Germinal center (tissue), 1 donor: Measurements from ENCODE around the gene NPR3.

Experiments used
- DNase-seq: peaks from one replicate; pipeline ENCODE4 v3.0.0; 2012; ENCODE audit warnings: mixed read lengths, low spot score

The NPR3 gene, protein sequence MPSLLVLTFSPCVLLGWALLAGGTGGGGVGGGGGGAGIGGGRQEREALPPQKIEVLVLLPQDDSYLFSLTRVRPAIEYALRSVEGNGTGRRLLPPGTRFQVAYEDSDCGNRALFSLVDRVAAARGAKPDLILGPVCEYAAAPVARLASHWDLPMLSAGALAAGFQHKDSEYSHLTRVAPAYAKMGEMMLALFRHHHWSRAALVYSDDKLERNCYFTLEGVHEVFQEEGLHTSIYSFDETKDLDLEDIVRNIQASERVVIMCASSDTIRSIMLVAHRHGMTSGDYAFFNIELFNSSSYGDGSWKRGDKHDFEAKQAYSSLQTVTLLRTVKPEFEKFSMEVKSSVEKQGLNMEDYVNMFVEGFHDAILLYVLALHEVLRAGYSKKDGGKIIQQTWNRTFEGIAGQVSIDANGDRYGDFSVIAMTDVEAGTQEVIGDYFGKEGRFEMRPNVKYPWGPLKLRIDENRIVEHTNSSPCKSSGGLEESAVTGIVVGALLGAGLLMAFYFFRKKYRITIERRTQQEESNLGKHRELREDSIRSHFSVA

DNA sequence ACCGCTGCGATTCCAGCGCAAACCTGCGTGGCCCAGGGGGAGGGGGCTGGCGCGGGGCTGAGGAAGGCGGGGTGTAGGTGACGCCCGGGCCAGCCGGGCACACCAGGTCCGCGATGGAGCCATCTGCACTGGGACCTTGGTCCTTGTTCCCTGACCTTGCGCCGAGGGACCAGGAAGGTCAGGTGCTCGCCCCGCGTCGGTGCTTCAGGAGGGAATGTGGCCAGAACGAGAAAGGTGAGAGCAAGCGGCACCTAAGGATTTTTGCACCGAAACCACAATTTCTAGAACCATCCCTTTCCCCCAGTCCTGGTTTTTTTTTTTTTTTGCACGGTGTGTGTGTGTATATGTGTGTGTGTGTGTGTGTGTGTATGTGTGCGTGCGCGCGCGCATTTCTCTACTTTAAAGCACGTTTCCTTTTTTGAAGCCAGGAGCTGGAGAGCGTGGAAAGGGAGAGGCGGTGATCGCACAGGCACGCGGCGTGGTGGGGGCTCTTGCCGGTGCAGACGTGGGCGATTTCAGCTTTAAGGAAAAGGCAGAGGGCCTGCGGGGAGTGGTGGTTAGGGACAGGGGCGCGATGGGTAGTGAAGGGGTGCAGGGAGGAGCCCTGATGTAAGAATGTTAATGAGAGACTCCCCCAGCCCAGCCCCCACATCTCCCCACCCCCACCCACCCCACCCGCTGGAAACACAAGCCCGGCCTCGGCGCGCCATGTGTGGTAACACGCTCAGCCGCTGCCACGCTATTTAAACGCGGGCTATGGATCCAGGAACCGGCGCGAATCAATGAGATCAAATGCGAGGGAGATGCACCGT lies at the start of gene NPR3:
NPR3 (plus strand) TSS at position 772 of the 812 bp plus-strand sequence. CDS start 456 bp downstream, outside the sequence.
- no peak for DNase-seq

DNA sequence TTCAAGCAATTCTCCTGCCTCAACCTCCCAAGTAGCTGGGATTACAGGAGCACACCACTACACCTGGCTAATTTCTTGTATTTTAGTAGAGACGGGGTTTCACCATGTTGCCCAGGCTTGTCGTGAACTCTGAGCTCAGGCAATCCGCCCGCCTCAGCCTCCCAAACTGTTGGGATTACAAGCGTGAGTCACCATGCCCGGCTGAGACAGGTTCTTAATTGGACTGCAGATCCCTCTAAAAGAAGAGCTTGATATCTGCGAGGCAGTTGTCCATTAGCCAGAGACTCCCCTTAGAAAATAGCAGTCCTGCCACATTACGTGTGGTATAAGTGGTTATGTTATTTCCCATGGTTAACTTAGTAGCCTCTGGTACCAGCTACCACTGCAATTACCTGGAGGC lies 46.6 kb upstream of the NPR3 start:
- no peak for DNase-seq

DNA sequence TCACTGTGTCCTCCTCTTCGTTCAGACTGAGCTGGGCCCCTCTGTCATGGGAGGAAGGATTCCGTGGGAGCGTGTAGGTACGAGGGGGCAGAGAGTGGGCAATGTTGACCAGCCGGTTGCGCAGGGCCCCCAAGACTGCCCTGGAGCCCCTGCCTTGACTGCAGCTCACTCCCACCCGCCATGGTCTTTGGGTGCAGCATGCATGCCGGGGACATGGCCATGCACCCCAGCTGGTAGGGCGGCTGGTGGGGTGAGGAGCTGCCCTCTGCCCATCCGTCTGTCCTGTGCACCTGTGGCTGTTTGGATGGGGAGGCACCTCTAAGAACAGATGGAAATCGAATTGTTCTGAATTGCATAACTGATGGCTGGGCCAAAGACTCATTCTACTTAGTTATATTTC lies 42.6 kb upstream of the NPR3 start:
- DNase-seq: no peak

DNA sequence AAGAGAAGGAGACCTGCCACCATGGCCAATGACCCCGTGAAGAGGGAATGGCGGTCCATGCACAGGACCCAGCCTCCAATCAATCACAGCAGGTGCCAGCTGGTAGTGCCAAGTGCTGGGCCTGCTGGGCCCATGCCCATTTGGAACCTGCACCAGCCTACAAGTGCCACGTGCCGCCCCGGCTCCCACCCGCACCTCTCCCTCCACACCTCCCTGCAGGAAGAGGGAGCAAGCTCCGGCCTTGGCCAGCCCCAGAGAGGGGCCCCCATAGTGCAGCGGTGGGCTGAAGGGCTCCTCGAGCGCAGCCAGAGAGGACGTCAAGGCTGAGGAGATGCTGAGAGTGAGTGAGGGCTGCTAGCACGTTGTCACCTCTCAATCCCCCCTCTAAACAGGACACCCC lies 37.8 kb upstream of the NPR3 start:
- DNase-seq: no peak

DNA sequence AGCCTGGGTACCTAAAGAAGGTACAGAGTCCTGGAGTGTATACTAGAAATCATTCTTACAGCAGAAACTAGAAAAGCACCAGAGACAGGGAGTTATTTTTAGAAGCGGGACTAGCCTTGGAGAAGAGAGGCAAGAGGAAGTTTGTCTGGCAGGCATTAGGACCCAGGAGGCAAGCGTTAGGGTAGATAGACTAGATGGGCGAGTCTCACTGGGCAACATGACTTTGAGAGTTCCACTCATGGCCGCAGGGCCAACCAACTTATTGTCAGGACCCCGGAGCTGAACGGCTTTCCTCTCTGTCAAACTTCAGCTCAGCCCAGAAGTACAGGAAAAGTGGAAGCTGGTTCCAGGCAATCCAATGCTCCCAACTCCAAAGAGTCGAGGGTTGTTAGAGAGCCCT lies 34.1 kb upstream of the NPR3 start:
- DNase-seq: no peak

DNA sequence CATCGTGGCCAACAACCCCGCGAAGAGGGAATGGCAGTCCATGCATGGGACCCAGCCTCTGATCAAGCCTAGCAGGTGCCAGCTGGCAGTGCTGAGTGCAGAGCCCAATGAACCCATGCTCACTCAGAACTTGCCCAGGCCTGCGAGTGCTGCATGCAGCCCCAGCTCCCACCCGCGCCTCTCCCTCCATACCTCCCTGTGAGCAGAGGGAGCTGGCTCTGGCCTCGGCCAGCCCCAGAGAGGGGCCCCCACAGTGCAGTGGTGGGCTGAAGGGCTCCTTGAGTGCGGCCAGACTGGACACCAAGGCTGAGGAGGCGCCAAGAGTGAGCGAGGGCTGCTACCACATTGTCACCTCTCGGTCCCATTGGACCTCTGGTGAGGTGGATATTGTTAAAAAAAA lies 32.6 kb upstream of the NPR3 start:
- no peak for DNase-seq

DNA sequence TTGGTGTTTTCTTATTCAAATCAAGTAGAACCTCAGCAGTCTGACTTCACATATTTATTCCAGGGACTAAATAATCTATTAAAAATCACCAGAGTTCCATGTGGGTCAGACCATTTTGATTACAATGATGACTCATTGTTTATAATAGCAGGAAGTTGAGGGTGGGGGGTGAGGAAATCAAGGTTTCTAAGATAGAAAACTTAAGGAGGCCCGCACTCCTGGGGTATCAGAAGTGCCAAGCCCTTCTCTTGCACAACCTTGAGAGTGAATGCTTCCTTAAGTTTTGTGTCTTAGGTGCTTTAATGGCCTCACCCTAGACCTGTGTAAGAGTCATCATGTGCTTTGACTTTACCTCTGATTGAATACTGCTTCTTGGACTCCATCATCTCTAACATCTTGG lies 31.9 kb upstream of the NPR3 start:
- no peak for DNase-seq

DNA sequence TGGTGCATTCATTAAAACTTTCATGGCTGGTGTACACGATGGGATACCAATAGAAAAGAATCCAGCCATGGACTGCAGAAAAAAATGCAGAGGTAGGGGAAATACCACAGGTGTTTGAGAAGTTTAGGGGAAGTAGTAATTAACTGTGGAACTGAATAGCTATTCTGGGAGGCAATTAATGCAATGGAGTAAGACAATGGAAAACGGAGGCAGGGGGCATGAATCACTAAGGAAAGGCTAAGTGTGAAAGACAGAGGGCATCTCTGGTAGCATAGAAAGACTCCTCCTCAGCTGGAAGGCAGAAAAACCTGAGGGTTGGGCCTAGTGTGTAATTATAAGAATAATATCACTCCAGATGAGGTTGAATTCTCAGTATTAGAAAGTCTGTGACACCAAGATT lies 30.9 kb upstream of the NPR3 start:
- DNase-seq: no peak

DNA sequence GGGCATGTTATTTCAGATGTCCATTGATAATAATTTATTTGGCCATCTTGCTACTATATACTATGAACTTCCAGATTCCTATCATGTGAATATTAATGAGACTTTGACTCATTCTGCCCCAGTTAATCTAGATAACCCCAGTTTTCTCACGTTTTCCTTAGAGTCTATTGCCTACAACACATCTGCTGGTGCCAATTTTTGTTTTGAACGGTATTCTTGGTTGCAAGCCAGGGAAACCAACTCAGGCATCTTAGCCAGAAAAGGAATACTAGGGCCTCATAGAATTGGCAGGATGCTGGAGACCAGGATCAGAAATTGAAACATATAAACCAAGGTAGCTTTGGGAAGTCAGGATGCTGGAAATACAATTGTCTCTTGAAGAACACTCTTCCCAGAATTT lies 28.0 kb upstream of the NPR3 start:
- no peak for DNase-seq

DNA sequence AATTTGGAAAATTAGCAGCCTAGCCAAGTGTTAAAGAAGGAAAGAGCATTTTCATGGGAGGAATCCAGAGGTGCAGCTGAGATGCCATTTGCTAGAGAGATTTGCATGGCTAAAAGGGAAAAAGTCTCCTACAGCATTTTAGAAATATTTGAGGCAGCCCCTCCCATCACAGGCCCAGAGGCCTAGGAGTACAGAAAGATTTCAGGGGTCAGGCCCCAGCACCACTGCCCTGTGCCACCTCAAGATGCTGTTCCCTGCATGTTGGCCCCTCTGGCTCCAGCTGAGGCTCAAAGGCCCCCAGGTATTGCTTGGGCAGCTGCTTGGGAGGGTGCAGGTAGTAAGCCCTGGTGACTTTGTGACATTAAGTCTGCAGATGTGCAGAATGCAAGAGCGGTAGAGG lies 26.9 kb upstream of the NPR3 start:
- no peak for DNase-seq

DNA sequence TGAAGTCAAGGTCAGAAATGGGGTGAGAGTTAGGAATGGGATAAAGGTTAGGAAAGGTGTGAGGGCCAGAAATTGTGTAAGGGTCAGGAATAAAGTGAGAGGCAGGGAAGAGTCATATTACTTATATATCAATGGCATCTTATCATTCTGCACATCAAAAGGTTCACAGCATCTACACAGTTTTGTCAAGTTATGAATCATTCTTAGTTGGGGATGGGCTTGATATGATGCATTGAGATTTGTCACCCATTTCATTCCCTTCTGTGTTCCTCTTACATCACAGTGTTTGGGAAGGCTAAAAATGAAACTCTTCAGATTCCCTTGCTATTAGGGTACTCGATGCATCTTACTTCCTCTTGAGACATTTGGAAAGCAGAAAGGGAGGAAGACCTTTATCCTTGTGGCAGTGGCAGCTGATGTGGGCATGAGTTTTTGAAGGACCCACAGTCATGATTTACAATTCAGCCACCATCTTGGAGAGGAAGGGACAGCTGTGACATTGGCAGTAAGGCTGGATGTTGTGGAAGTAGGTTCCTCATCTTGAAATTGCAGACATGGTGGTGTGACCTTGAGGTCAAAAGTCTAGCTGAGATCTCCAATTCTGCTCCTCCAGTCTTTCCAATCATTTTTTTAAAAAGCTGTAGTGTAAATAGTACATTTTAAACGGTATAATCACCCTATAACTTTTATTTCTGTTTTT lies 24.2 kb upstream of the NPR3 start:
- no peak for DNase-seq

DNA sequence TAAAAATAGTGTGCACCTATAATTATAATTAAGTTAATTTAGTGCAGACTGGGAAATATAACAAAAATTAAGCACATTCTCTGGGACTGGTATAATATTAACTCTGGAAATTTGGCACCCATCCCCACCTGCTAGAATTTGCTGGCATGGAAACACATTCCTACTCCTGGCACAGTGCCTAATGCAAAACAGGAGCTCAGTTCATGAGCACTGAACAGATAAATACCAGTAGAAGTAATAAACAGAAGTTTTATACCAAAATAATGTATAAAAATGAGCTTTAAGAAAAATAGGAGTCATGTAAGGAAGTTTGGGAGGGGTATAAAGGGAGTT lies 23.7 kb upstream of the NPR3 start:
- DNase-seq: no peak

DNA sequence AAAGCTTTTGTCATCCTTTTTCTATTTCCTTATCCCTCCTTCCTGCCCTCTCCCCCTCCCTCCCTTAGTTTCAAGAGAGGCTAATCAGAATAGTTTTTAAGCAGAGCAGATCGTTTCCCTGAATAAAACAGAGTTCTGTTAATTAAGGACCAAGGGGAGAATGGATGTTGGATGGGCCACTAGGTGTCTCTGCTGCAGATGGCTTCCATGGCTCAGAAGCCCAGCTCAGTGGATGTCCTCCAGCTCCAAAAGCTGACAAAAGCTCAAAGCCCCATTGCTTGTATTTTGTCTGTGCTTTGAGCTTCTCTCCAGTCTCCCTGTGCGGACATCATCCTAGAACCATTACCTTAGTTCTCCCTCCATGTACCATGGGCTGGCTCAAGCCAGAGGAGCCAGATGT lies 21.0 kb upstream of the NPR3 start:
- DNase-seq: no peak

DNA sequence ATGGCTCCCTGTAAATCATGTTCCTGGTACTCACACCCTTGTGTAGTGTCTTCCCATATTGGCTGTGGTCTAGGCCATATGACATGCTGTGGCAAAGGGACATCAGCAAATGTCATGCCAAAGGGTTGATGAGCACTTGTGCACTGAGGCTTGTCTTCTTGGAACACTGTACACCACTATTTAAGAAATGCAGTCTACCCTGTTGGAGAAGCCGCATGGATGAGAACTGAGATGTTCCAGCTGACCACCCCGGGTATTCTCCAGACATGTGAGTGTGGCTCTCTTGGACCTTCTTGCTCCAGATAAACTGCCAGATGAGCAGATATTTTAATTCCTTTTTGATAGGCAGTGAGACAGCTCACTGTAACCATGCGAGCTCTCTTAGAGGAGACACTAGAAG lies 20.5 kb upstream of the NPR3 start:
- DNase-seq: no peak

DNA sequence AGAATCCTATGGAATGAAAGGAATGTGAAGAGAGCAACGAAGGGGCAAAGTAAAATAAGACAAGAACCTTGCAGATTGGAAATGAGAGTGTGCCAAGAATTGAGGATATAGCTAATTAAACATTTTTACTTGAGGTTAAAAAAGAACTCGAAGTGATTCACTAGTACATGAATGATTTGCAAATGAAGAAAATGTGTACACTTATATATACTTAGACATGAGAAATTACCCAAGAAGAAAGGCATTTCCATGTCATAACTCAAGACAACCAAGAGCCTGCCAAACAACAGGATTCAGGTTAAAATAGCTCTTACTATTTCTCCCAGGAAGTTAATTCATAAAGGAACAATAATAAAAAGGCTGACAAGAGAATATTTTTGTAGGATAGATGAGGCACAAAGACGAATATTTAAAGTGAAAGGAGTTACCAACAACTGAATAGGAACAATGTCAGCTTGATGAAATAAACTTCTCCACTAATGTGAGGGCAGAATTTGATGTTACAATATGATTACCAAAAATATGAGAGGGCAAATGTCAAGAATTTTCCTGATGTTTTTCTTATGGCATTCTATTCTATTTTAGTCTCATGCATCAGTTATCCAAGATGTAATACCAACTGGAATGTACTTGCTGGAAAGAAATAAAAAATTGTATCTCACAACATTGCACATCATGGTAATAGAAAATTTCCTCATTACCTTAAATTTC lies 18.9 kb upstream of the NPR3 start:
- no peak for DNase-seq

DNA sequence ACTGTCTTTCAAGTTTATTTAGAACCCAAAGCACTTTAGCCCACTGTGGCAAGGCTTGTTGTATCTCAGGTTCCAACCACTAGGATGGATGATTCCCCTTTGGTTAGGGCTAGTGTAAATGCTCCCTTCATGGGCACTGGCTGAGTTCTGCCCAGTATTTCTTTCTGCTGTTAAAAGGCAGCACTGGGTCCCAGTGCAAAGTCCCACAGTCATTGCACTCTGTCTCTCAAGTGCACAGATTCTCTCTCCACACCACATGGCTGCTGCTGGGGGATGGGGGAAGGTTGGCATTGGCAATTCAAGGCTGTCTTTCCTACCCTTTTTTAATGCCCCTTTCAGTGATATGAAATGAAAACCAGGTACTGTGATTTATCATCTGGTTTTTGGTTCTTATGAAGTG lies 7.2 kb upstream of the NPR3 start:
- no peak for DNase-seq

DNA sequence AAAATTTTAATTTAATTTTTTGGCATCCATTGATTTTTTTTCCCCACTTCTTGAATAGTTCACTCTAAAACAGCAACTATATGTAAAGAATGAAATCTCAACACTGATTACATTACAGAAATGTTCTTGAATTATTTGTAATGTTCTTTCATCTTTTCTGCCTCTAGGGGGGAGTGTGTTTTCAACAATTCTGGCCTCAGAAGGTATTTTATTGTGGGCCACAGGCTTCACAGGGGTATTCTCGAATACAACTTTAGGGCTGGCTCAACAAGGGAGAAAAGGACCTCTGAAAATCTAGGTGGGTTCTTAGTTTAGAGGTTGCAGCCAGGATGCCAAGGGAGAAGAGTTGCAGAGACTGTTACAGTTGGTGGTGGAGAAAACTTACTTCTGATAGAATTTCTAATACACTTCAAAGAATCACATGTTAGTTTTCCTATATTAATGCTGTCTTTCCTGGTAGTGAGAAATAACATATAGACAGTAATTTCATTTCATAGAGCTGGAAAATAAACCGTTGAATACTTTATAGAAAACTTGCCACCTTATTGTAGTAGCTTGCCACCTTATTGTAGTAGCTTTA lies 3.6 kb upstream of the NPR3 start:
- DNase-seq: no peak

DNA sequence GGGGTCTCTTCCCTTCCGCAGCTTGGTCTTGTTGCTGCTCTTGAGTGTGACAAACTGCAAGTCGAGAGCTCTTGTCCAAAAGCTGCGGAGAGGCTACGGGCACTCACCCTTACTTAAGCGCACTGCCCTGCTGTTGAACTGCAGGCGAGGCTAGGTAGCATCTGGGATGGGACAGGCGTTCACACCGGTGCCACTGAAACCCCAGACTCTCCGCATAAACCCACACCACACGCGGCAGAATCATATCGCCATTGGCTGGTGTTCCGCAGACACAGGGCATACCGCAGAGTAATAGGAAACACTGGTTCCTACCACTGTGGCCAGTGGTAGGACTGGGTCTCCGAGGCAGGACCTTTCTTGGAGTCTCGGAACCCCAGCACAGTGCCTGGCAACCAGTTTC lies 2.2 kb upstream of the NPR3 start:
- DNase-seq: no peak

DNA sequence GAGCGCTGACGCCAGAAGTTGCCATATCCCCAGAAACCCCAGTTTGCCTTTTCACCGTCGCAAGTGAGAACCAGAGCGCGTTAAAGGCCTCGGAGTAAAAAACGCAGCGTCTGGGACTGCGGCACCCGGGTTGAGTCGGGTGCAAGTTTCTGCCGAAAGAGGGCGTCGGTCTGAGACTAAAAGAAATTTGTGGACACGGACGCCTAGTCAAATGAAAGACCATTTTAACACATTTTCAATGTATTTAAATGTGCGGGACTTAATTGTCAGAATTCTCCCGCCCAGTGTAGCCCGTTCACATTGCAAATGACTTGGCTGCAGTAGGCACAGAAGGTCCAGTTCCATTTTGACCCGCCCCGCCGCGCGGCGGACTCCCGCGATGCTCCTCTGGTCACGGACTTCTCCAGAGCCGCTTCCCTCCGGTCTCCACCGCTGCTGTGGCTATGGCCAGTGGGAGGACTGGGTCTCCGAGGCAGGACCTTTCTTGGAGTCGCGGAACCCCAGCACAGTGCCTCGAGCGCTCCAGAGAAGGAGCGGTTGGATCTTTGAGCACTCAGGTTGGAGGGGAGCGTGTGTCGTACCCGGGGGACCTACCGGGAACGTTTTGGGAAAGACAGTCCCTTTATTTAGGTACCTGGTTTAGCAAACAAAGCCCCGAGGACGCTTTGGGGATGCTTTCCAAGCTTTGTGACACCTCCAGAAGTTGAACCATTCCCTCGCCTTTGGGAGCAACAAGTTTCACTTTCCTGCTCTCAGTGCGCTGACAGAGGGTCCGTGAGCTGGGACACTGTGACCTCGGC lies 1.2 kb upstream of the NPR3 start:
- DNase-seq: peak; percentile 44

DNA sequence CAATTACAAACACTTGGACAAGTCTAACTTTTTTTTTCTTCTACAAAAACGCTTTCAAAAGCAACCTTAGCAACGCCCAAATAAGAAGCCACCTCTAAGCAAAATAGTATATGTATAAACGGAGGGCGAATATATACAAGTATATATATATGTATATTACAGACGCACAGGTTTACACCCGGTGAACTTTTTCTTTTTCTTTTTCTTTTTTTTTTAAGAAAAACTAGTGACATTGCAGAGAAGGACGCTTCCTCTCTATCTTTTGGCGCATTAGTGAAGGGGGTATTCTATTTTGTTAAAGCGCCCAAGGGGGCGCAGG lies 200 bp downstream of the NPR3 start:
- no peak for DNase-seq
